Left ventricle myocardium inferior (tissue), 1 donor: ENCODE data around the gene UNC5A. TPM values are rescaled to one million over a fixed set of nuclear protein-coding genes. Genes with fewer than 3 reads are reported as not detected.

Experiments
- DNase-seq: peaks from one replicate; pipeline ENCODE4 v3.0.0-alpha.2; 2020
- H3K27ac ChIP-seq: fragments of 200-600 bp; replicated peaks from 2 replicates; pipeline ENCODE4 v1.8.0; 2021
- H3K27me3 ChIP-seq: fragments of 200-600 bp; 2 replicates; pipeline ENCODE4 v1.8.0; 2021; ENCODE audit warnings: low read depth
- H3K36me3 ChIP-seq: fragments of 200-600 bp; 2 replicates; pipeline ENCODE4 v1.8.0; 2021
- H3K4me1 ChIP-seq: fragments of 200-600 bp; 2 replicates; pipeline ENCODE4 v1.8.0; 2021
- H3K4me3 ChIP-seq: fragments of 200-600 bp; 2 replicates; pipeline ENCODE4 v1.8.0; 2021; ENCODE audit warnings: mild to moderate bottlenecking, moderate library complexity
- H3K9me3 ChIP-seq: fragments of 200-600 bp; replicated peaks from 2 replicates; pipeline ENCODE4 v1.8.0; 2021
- intact Hi-C: fragments of 100-400 bp; cut with micrococcal nuclease; formaldehyde crosslinking; loops from one replicate; pipeline ENCODE4 v1.11.0; 2022
- total RNA-seq: library from RNA; stranded (reverse); fragmentation: NEBNext Ultra II Directional; extraction: Animal tissue kit (Norgen Biotek cat#: 25700); gene quantifications from one replicate; pipeline ENCODE4 v1.2.1, GENCODE V29; 2021
- TF ChIP-seq, protein P1 (sequence below): fragments of 200-600 bp; IDR thresholded peaks from 2 replicates; pipeline ENCODE4 v1.8.0; 2021; ENCODE audit warnings: antibody characterized with exemption, mild to moderate bottlenecking, borderline replicate concordance
- donor health status: DM: no; HTN: yes; CAD: no; lungs with severe emphysema.

The UNC5A gene
- total RNA-seq, 1 donor from 2014 or later, result not detected

DNA sequence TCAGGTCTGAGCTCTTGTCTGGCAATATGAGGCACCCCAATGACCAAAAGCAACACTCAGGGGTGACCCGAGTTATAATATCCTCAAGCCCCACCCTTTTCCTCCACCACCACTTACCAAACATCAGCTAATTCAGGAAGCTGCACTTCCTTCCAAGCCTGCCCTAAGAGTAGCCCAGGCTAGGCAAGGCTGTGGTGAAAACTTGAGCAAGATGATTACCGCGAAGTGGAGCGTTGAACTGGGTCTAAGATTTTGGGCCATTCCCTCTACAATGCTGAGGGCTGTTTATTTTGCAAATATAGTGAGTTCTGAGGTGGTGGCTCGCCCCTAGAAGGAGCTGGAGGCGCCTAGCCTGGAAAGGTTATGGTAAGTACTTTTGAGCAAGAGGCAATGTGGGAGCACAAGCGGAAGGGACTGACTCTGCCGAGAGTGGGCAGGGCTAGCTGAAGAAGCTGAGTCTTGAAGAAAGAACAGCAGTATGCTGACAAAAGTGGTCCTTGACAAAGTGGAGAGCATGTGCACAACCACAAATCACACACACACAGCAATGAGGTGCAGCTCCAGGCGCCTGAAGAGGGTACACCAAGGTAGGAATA lies 89.0 kb downstream of the UNC5A start, which contains the start of gene HK3:
TSS of gene HK3 (minus strand) at position 51 of the 596 bp plus-strand sequence. CDS start 3,187 bp downstream, outside the sequence.
- H3K36me3 ChIP-seq, result peaks cover 21% of the 10 kb centered on the region
- intact Hi-C loops, result no loop called here
- peaks cover 3% of the 10 kb centered on the region for H3K4me1 ChIP-seq
- H3K4me3 ChIP-seq, result peak within 1 kb of the TSS; percentile 35
- peak within 1 kb of the TSS; percentile 25 for H3K27ac ChIP-seq
- no peak for DNase-seq
- H3K27me3 ChIP-seq, result peaks cover 17% of the 10 kb centered on the region
- TF ChIP-seq, protein P1, sequence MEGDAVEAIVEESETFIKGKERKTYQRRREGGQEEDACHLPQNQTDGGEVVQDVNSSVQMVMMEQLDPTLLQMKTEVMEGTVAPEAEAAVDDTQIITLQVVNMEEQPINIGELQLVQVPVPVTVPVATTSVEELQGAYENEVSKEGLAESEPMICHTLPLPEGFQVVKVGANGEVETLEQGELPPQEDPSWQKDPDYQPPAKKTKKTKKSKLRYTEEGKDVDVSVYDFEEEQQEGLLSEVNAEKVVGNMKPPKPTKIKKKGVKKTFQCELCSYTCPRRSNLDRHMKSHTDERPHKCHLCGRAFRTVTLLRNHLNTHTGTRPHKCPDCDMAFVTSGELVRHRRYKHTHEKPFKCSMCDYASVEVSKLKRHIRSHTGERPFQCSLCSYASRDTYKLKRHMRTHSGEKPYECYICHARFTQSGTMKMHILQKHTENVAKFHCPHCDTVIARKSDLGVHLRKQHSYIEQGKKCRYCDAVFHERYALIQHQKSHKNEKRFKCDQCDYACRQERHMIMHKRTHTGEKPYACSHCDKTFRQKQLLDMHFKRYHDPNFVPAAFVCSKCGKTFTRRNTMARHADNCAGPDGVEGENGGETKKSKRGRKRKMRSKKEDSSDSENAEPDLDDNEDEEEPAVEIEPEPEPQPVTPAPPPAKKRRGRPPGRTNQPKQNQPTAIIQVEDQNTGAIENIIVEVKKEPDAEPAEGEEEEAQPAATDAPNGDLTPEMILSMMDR, result no peak
- H3K9me3 ChIP-seq, result no peaks in the 10 kb centered on the region

DNA sequence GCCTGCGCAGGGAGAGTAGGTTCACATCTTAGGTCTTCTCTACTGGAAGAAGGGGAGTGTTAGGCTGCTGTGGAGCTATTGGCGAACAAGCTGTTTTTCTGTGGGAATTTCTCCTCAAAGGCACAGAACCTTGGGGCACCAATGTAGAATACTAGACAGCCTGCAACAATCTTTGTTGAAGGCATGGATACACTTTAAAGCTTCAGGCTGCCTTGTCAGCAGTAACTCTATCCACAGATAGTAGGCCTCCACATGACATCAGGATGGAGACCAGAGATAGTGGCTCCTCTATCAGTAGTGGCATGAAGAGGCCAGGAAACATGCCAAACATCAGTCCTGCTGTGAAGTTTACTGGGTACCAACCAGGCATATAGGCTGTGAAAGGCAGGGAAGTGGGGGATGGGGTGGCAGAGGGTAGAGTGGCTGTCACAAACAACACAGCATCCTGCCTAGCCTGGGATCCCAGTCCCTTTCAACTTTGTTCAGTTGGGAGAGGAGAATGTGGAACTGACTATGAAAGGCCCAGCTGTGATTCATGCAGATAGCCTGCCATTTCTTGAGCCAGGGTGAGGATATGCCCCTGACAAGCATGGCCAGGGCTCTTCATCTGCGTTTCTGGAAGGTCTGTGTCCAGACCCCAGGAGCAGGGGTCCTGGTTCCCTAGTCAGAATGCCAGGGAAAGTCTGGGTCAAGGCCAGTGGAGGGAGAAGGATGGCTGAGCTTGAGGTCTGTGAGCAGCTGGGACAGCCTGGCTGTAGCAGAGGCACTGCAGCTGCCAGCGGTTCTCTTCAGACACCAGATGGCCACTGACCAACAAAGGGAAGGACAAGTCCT lies 89.8 kb downstream of the UNC5A start:
- TF ChIP-seq, protein P1, result no peak
- no peak overlapping the region for H3K4me3 ChIP-seq
- no peak for DNase-seq
- H3K4me1 ChIP-seq, result peaks cover 3% of the 10 kb centered on the region
- peaks cover 29% of the 10 kb centered on the region for H3K36me3 ChIP-seq
- intact Hi-C loops, result no loop called here
- peaks cover 12% of the 10 kb centered on the region for H3K27me3 ChIP-seq
- no peaks in the 10 kb centered on the region for H3K9me3 ChIP-seq
- H3K27ac ChIP-seq, result peak overlapping the region; percentile 25

DNA sequence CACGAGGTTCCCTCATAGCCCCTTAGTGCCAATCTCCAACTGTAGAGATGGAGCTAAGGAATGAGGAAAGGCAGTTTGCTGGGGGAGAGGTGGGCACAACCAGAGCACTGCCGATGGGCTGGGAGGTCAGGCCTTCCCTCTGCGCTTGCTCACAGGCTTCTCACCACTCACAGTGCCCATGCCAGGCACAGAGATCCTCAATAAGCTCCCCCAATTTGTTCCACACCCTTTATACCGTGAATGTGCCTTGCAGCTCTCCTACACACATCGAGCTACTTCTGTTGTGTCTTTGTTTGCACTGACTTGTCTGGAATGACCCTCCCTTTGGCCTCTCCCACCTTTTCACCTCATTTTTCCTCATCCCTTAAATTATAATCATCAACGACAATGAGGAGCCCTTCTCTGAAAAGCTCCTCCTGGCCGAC lies 90.4 kb downstream of the UNC5A start:
- intact Hi-C loops, result no loop called here
- H3K36me3 ChIP-seq, result peaks cover 35% of the 10 kb centered on the region
- peaks cover 3% of the 10 kb centered on the region for H3K4me1 ChIP-seq
- H3K9me3 ChIP-seq, result no peaks in the 10 kb centered on the region
- TF ChIP-seq, protein P1, result no peak
- no peak for DNase-seq
- peaks cover 8% of the 10 kb centered on the region for H3K27me3 ChIP-seq
- H3K27ac ChIP-seq, result no peak overlapping the region
- no peak overlapping the region for H3K4me3 ChIP-seq

DNA sequence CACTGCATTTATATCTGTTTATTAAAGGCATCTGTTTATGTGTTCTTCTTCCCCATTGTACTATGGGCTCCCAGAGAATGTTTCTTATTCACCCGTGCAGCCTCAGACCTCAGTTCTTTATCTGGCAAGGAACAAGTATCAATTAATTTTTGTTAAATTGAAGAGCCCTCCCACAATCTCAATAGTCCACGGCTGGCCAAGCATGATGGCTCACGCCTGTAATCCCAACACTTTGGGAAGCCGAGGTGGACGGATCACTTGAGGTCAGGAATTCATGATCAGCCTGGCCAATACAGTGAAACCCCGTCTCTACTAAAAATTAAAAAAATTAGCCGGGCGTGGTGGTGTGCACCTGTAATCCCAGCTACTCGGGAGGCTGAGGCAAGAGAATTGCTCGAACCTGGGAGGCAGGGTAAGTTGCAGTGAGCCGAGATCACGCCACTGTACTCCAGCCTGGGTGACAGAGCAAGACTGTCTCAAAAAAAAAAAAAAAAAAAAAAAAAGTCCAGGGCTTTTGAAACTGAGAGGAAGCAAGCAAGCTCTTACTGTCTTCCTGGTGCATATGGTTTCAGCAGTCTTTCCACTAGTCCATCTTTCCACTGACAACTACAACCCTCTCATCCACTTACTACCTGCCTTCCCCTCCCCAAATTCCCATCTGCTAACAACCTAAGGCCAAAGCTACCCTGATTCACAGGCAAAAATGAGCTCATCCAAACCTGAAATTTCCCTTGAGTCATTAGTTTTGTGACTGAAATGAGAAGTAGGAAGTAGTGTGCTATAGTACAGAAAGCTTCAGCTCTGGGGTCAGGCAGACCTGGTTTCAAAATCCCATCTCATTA lies 91.1 kb downstream of the UNC5A start:
- no peak overlapping the region for H3K4me3 ChIP-seq
- peaks cover 42% of the 10 kb centered on the region for H3K36me3 ChIP-seq
- DNase-seq, result no peak
- H3K9me3 ChIP-seq, result no peaks in the 10 kb centered on the region
- TF ChIP-seq, protein P1, result no peak
- intact Hi-C loops, result no loop called here
- H3K4me1 ChIP-seq, result peaks cover 3% of the 10 kb centered on the region
- H3K27me3 ChIP-seq, result peaks cover 1% of the 10 kb centered on the region
- H3K27ac ChIP-seq, result no peak overlapping the region

DNA sequence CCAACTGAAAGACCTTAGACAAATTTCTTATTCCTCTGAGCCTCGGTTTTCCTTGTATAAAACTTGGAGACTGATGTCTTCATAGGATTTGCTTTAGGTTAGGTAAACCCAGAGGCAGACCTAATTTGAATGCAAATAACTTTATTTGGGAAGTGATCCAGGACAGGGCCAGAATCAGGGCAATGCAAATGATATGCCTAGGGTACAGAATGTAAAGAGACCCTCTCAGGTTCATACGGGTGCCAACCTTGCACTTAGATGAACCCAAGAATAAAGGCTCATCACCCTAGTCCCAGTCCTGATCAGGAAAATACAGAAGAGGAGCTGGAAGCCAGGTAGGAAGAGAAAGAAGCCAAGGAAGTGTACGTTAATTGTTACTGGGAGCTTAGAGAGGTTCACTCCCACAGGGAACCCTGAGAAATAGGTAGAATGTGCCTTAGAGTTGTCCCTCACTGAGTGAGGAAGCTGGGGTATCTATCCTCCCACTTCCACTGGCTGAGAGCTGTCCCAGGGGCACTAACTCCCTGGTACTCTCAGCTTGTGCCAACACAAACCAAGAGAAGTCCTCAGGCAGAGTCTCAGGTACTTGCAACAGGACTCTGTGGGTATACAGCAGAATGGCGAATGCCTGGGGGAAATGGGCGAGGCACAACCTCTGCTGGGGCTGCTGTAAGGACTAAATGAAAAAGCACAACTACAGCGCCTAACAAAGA lies 91.9 kb downstream of the UNC5A start:
- H3K27ac ChIP-seq, result no peak overlapping the region
- intact Hi-C loops, result no loop called here
- DNase-seq, result no peak
- no peak overlapping the region for H3K4me3 ChIP-seq
- H3K27me3 ChIP-seq, result no peaks in the 10 kb centered on the region
- H3K9me3 ChIP-seq, result no peaks in the 10 kb centered on the region
- H3K36me3 ChIP-seq, result peaks cover 50% of the 10 kb centered on the region
- peaks cover 3% of the 10 kb centered on the region for H3K4me1 ChIP-seq
- TF ChIP-seq, protein P1, result no peak
